ENCODE data around the gene TMEM243.
A peak's percentile ranks its signal among the peaks of the same experiment; 100 is the strongest.
"Not testable (repeated sequence)": the region's sequence is repeated elsewhere in the genome, so short reads cannot be mapped to it uniquely, and the experiment has no call there.

The TMEM243 gene

DNA sequence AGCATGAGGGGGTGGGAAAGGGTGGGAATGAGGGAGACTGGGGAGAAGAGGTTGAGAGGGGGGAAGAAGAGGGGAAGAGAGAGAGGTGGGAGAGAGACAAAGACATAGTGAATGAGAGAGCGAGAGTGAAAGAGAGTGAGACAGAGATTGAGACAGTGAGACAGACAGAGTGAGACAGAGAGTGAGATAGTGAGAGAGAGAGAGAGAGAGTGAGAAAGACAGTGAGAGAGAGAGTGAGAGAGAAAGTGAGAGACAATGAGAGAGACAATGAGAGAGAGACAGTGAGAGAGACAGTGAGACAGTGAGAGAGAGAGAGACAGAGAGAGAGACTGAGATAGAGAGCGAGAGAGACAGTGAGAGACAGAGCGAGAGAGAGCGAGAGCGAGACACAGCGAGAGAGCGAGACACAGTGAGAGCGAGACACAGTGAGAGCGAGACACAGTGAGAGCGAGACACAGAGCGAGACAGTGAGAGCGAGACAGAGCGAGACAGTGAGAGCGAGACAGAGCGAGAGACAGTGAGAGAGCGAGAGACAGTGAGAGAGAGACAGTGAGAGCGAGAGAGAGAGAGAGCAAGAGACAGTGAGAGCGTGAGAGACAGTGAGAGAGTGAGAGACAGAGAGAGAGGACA lies 10.1 kb downstream of the TMEM243 start:
- FAIRE-seq = no peak

- FAIRE-seq = no peak
Observed at GRCh38 chr7:87206361-87206760, 13.2 kb downstream of the TMEM243 start.

- FAIRE-seq = not testable (repeated sequence)
Observed at GRCh38 chr7:87205701-87206100, 13.8 kb downstream of the TMEM243 start.

DNA sequence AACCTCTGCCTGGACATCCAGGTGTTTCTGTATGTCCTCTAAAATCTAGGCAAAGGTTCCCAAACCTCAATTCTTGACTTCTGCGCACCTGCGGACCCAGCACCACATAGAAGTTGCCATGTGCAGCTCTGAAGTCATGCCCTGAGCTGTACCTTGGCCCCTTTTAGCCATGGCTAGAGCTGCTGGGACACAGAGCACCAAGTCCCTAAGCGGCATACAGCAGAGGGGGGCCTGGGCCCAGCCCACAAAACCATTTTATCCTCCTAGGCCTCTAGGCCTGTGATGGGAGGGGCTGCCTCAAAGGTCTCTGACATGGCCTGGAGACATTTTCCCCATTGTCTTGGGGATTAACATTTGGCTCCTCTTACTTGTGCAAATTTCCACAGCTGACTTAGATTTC lies 14.6 kb downstream of the TMEM243 start:
- FAIRE-seq = no peak

- not testable (repeated sequence) for FAIRE-seq
Observed at GRCh38 chr7:87203929-87204328, 15.6 kb downstream of the TMEM243 start.

DNA sequence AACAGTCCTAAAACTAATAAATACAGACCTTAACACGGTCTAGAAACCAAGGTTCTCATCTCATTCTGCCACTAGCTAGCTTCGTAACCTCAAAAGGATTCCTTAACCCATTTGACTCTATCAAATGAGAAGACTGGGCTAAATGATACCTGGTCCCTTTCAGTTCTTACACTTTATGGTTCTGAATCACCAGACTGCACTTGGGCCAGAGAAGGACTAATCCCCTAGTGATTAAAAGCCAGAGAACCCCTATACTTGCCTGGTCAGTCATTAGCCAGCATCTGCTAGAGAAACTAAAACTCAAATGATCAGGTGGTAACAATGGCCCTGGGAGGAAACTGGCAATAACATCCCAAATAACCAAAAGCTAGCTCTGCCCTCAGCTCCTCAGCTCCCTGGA lies 16.8 kb downstream of the TMEM243 start:
- no peak for FAIRE-seq

DNA sequence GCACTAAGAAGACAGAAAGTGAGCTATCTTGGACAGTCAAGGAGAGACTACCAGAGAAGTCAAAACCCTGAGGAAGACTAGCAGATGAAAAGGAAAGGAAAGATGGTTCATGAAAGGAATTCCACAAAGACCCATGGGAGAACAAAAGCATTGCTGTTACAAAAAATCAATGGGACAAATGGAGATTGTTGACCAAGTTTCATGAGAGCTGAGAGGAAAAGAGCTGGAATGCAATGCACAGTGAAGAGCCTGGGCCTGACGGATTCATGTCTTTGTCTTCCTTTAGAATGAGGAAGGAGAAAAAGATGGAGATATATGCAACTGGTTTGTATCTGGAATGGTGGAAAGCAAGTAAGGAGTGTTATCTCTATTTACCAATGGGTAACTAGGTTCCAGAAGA lies 17.3 kb downstream of the TMEM243 start:
- no peak for FAIRE-seq

- no peak for FAIRE-seq
Observed at GRCh38 chr7:87199700-87200450, 19.7 kb downstream of the TMEM243 start.

DNA sequence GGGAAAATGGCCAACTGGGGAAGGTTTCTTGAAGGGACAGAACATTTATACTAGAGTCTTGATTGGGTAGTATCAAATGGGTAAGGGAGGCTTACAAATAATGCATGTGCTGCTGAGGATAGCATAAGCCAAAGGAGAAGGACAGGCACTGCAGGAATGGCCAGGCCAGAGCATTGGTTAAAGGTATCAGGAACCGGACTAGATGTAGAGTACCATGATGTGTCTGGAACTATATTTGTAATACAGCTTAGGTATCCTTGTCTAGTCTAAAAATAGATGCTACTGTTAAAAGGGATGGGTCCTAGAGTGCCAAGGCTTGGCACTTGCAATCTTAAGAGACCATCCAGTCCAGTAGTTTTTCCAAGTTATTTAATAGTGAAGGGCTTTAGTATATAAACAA lies 20.3 kb downstream of the TMEM243 start:
- no peak for FAIRE-seq

- no peak for FAIRE-seq
Observed at GRCh38 chr7:87193912-87194311, 25.6 kb downstream of the TMEM243 start.

GRCh38 chr7:87192784-87193487 lies 26.6 kb downstream of the TMEM243 start:
- FAIRE-seq = no peak

DNA sequence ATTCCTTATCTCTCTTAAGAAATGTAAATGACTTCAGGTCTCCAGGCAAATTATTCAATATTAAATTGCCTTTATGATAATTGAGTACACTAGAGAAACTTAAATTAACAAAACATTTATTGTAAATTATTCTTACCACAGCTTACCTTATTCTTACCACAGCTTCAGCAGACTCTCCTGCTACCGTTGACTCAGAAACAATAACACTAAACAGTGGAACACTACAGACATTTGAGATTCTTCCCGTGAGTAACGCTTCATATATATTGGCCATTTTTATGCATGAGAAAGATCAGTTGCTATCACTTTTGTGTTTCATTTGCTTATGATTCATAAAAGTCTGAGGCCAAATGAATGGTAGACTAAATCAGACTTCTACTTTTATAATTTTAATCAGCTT lies 28.7 kb downstream of the TMEM243 start:
- no peak for FAIRE-seq

- no peak for FAIRE-seq
Observed at GRCh38 chr7:87188930-87189329, 30.6 kb downstream of the TMEM243 start.

DNA sequence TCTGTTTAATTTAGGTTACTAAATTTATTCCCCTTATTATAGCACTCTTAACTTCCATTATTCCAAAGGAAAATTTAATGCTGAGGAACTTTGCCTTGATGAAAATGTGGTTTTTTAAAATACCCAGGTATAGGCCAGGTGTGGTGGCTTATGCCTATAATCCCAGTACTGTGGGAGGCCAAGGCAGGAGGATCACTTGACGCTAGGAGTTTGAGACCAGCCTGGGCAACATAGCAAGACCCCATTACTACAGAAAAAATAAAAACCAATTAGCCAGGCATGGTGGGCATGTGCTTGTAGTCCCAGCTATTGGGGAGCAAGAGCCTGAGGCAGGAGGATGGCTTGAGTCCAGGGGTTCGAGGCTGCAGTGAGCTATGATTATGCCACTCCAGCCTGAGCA lies 32.4 kb downstream of the TMEM243 start:
- peak; percentile 38 for FAIRE-seq

- FAIRE-seq = peak; percentile 88
Observed at GRCh38 chr7:87179180-87179579, 40.4 kb downstream of the TMEM243 start.

- FAIRE-seq = peak; percentile 60
Observed at GRCh38 chr7:87178320-87178719, 41.2 kb downstream of the TMEM243 start.

- FAIRE-seq = peak; percentile 24
Observed at GRCh38 chr7:87173471-87173870, 46.1 kb downstream of the TMEM243 start.

DNA sequence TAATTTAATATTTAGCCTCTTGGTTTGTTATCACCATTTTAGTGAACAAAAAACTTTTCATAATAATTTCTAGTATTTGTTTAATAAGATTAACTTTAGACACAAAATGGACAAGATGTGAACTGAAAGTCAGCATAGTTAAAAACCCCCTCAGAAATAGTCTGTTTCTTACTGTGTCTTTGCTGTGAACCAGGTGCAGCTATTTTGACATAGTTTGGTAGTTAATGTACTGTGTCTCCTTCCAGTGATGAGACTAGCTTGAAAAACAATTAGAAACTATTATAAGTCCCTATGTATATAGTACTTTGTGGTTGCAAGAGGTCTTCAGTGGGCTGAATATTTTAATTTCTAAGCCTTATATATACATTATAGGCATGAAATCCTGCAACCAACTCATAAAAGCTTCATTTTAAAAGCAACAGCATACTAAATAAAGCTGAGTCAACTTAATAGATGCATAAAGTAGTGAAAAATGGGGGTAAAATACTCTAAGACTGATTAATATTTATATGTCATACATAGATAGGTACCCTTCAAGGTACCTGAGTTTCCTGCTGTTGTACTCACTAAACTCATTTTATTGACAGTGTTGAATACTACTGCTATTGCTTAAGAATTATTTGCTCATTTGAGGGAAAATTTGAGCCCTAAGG lies 48.1 kb downstream of the TMEM243 start:
- no peak for FAIRE-seq

- no peak for FAIRE-seq
Observed at GRCh38 chr7:87170828-87171227, 48.7 kb downstream of the TMEM243 start.

DNA sequence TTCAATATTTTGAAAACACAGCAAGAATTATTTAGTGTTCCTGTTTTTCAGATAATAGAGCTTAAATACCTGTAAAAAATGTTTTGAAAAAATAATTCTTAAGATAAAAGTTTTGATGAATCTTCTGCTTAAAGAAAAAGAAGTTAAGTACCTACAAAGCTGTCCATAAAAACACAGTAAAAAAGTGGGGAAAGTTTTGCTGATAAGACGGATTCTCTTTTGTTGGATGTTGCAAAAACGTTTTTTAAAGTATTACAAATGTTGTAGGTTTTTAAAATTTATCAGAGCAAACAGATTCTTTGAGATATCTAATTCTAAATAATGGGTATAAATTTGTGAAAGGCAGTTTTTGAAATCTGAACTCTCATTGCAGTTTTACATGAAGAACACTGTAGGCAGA lies 55.1 kb downstream of the TMEM243 start:
- FAIRE-seq = no peak

GRCh38 chr7:87159538-87159937 lies 60.0 kb downstream of the TMEM243 start:
- FAIRE-seq = no peak

DNA sequence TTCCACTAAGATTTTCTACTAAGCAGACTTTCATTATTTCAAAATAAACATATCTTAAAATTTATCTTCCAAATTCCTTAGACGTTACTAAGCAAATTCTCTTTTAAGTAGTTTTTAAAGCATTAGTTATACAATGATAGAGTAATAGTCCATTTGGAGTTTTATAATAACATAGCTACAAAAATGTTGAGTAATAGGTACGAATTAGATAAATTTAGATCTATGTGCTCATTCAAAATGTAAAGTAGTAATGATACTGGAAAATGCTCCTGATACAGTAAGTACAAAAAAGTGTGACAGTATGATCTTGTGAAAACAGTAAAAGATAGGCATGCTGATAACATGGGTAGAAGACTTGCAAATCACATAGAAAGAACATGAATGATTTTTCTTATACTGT lies 62.8 kb downstream of the TMEM243 start:
- peak; percentile 74 for FAIRE-seq

DNA sequence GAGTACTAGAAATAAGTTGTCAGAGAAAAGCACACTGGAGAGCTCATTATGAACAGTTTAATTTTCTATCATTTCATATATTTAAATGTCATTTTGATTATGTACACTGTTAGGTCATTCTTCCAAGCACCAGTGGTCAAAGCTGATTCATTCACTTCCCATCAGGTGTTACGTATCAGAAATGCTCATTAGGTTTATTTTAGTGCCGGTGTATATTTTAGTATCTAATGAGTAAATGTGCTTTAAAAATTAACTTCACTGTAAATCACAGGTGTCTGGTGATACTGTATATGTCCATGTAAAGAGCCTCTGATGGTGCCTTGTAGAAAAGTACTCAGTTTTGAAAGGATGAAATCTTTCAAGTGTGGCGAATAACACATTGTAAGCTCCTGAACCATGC lies 63.7 kb downstream of the TMEM243 start:
- FAIRE-seq = no peak

DNA sequence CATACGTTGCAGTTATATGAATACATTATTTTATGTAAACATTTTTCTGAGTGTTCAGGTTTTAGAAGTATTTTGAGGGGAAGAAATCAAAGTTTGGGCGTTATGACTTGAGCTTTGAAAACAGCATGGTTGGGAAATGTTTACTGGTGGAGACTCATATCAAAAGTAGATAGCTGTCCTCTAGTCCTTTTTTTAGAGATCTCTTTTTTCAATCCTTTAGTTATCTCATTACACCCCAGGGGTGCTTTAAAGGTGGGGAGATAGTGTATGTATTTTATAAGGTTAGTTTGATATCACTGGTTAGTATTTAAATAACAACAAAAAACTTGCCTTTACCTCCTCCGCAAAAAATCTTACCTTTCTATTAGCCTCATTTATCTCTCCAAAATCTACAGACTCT lies 65.0 kb downstream of the TMEM243 start:
- no peak for FAIRE-seq
